PC-9 (cell line): Measurements from ENCODE around the gene ZBTB22. TPM values are rescaled to one million over a fixed set of nuclear protein-coding genes. Genes with fewer than 3 reads are reported as not detected.
A peak's percentile ranks its signal among the peaks of the same experiment; 100 is the strongest.

Experiments used
- BruUV-seq: library from RNA; stranded (reverse); fragments of 400-500 nt; replicated peaks from 2 replicates; lab custom pipeline; 2021; lab: Mats Ljungman, UMichigan
- CTCF ChIA-PET: fragments of 300-600 bp; sonication (Branson Sonifier 250); formaldehyde crosslinking; loops from one replicate; lab custom pipeline; 2022; ENCODE audit warnings: antibody characterized with exemption; lab: Charles Lee
- POLR2A ChIA-PET: fragments of 300-600 bp; sonication (Branson Sonifier 250); formaldehyde crosslinking; loops from one replicate; lab custom pipeline; 2022; ENCODE audit warnings: antibody characterized with exemption; ENCODE audit not compliant: unreplicated experiment; lab: Charles Lee
- DNase-seq, 2 experiments: peaks; one replicate each; pipeline versions ENCODE4 v3.0.0 to v3.0.0-alpha.2; 2015 to 2022; ENCODE audit warnings: mixed read lengths in 1 of 2
- H2AFZ ChIP-seq: fragments of 200-600 bp; sonication (generic); 2 replicates; pipeline ENCODE4 v1.8.1; 2017; ENCODE audit warnings: antibody characterized with exemption
- H3F3A ChIP-seq: fragments of 200-600 bp; sonication (generic); 2 replicates; pipeline ENCODE4 v1.8.1; 2017; ENCODE audit warnings: antibody characterized with exemption, mild to moderate bottlenecking, low read depth; ENCODE audit not compliant: insufficient read depth
- H3K27ac ChIP-seq: fragments of 200-600 bp; sonication (generic); 2 replicates; pipeline ENCODE4 v1.6.1; 2016; ENCODE audit warnings: mixed run types
- H3K27me3 ChIP-seq: fragments of 200-600 bp; sonication (generic); 2 replicates; pipeline ENCODE4 v1.6.1; 2016; ENCODE audit warnings: low read depth, mixed run types; ENCODE audit not compliant: insufficient read depth
- H3K36me3 ChIP-seq: fragments of 200-600 bp; sonication (generic); 2 replicates; pipeline ENCODE4 v1.6.1; 2016; ENCODE audit warnings: low read depth, mixed run types
- H3K4me1 ChIP-seq: fragments of 200-600 bp; sonication (generic); replicated peaks from 2 replicates; pipeline ENCODE4 v1.6.1; 2016; ENCODE audit warnings: mixed run types; ENCODE audit not compliant: insufficient read depth
- H3K4me2 ChIP-seq: fragments of 200-600 bp; sonication (generic); 2 replicates; pipeline ENCODE4 v1.6.1; 2017; ENCODE audit warnings: mixed run types
- H3K4me3 ChIP-seq: fragments of 200-600 bp; sonication (generic); 2 replicates; pipeline ENCODE4 v1.6.1; 2016; ENCODE audit warnings: mixed run types
- H3K79me2 ChIP-seq: fragments of 200-600 bp; sonication (generic); 2 replicates; pipeline ENCODE4 v1.6.1; 2017; ENCODE audit warnings: low read depth, mixed run types
- H3K9me2 ChIP-seq: fragments of 200-600 bp; sonication (generic); 2 replicates; pipeline ENCODE4 v1.8.1; 2017; ENCODE audit warnings: mild to moderate bottlenecking; ENCODE audit not compliant: insufficient read depth
- H3K9me3 ChIP-seq: fragments of 200-600 bp; sonication (generic); 2 replicates; pipeline ENCODE4 v1.8.1; 2016; ENCODE audit warnings: low read depth; ENCODE audit not compliant: insufficient read depth
- H4K20me1 ChIP-seq: fragments of 200-600 bp; sonication (generic); 2 replicates; pipeline ENCODE4 v1.8.1; 2017; ENCODE audit not compliant: insufficient read depth
- CTCF ChIP-seq: fragments of 200-600 bp; sonication (generic); conservative IDR thresholded peaks from 2 replicates; pipeline ENCODE4 v1.6.1; 2017; ENCODE audit warnings: mixed run types, antibody characterized with exemption, mild to moderate bottlenecking, moderate library complexity
- EZH2 ChIP-seq: fragments of 200-600 bp; sonication (generic); IDR thresholded peaks from 2 replicates; pipeline ENCODE4 v1.8.0; 2017; ENCODE audit warnings: antibody characterized with exemption, low read depth
- intact Hi-C: fragments of 100-400 bp; cut with micrococcal nuclease; formaldehyde crosslinking; loops from one replicate; pipeline ENCODE4 v1.10.0; 2022; ENCODE audit not compliant: unreplicated experiment
- total RNA-seq: library from RNA; stranded (reverse); gene quantifications from 2 replicates; pipeline ENCODE4 v1.2.3, GENCODE V29; 2021

Gene ZBTB22
- total RNA-seq, 1 experiment from 2014 or later: 20.8 TPM

GRCh38 chr6:33297956-33298772 is 19.4 kb downstream of the ZBTB22 start:
- peak overlapping the region; percentile 74 for H2AFZ ChIP-seq
- intact Hi-C loops: loop anchor here (2.0 to 5.0 kb wide), 4 partner anchors 15 to 114 kb away; partner anchors contain the start of genes B3GALT4, PHF1, RXRB and SLC39A7
- ChIA-PET POLR2A (interaction anchor here (0.6 to 1.6 kb wide), 9 partner anchors 9 to 1560 kb away, joined by 3 to 25 read pairs (median 5); partner anchors contain the start of genes PFDN6, RPS18, VPS52 and WDR46), CTCF (interaction anchor here (0.5 to 0.6 kb wide), 2 partner anchors 11 to 884 kb away, joined by 5 to 8 read pairs; no protein-coding TSS in a partner anchor)
- no peaks in the 10 kb centered on the region for H3K27me3 ChIP-seq
- BruUV-seq: no TSS peak
- peak overlapping the region; percentile 99 for H3K4me2 ChIP-seq
- H3K79me2 ChIP-seq: peaks cover 57% of the 10 kb centered on the region
- H3K27ac ChIP-seq: peak overlapping the region; percentile 88
- peaks cover 23% of the 10 kb centered on the region for H3K4me1 ChIP-seq
- H4K20me1 ChIP-seq: no peaks in the 10 kb centered on the region; the same call in 1 of the 2 replicates
- H3F3A ChIP-seq: peaks cover 39% of the 10 kb centered on the region
- no peaks in the 10 kb centered on the region for H3K36me3 ChIP-seq
- H3K9me2 ChIP-seq: no peaks in the 10 kb centered on the region
- no peak for TF ChIP-seq EZH2
- TF ChIP-seq CTCF: no peak
- peak overlapping the region; percentile 75 for H3K4me3 ChIP-seq
- peak; percentile 85 to 89 for DNase-seq
- H3K9me3 ChIP-seq: no peaks in the 10 kb centered on the region

- H3K9me2 ChIP-seq: no peaks in the 10 kb centered on the region
- H2AFZ ChIP-seq: peak overlapping the region; percentile 74
- ChIA-PET CTCF (interaction anchor here (0.6 kb wide), 2 partner anchors 10 to 28 kb away, joined by 3 to 5 read pairs; no protein-coding TSS in a partner anchor), POLR2A (interaction anchor here (0.6 to 1.0 kb wide), 9 partner anchors 8 to 1559 kb away, joined by 3 to 9 read pairs (median 5); partner anchors contain the start of genes PFDN6, RPS18, VPS52 and WDR46)
- peaks cover 40% of the 10 kb centered on the region for H3F3A ChIP-seq
- no peaks in the 10 kb centered on the region; the same call in 1 of the 2 replicates for H4K20me1 ChIP-seq
- H3K79me2 ChIP-seq: peaks cover 50% of the 10 kb centered on the region
- no TSS peak for BruUV-seq
- peaks cover 2% of the 10 kb centered on the region; the same call in 1 of the 2 replicates for H3K36me3 ChIP-seq
- intact Hi-C loops: loop anchor here (5.0 kb wide), 1 partner anchor 115 kb away; the partner anchor contains the start of gene PHF1
- peak overlapping the region; percentile 99 for H3K4me2 ChIP-seq
- H3K9me3 ChIP-seq: no peaks in the 10 kb centered on the region
- peak; percentile 73 to 89 for DNase-seq
- H3K4me1 ChIP-seq: peaks cover 23% of the 10 kb centered on the region
- peak overlapping the region; percentile 88 for H3K27ac ChIP-seq
- TF ChIP-seq CTCF (no peak), EZH2 (no peak)
- H3K27me3 ChIP-seq: no peaks in the 10 kb centered on the region
- H3K4me3 ChIP-seq: peak overlapping the region; percentile 75
These were observed 20.1 kb downstream of the ZBTB22 start for GRCh38 chr6:33297406-33297955.
